ENCODE measurements around the gene RNFT2. TPM values are rescaled to one million over a fixed set of nuclear protein-coding genes. Genes with fewer than 3 reads are reported as not detected.

Gene RNFT2
- total RNA-seq, 4 donors from 2014 or later, result 0.38 to 3.9 (median 3.1) TPM

GRCh38 chr12:116719731-116720528 is 18.2 kb upstream of the RNFT2 start:
- Histone ChIP-seq H3K27ac (peak overlapping the region in 1 of 4 donors; percentile 16), H3K36me3 (peaks cover 0 to 49% (median 0%) of the 10 kb centered on the region in 3 donors), H3K4me1 (no peaks in the 10 kb centered on the region), H3K9me3 (no peaks in the 10 kb centered on the region), H3K27me3 (no peaks in the 10 kb centered on the region), H3K4me3 (no peak overlapping the region)
- DNase-seq, result no peak
- TF ChIP-seq POLR2A (IDR thresholded peaks at IDR 0.05) (no peak), CTCF (IDR thresholded peaks at IDR 0.05) (no peak)

DNA sequence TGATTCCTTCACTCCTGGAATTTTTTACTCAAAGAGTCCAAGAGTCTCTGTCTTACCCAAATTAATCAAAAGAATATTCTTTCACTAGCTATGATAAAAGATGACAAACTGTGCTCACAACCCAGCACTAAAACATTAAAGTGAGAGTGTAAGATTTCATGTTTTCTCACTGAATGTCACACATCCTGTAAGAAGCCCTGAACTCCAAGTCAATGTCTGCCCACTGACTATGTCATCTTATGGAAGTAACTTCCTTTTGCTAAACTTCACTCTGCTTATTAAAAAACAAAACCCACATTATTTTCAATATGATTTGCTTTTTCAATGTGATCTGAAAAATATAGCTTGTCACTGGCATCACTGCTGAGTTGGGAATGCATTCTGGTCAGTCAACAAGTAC is 15.9 kb upstream of the RNFT2 start:
- peaks cover 0 to 12% (median 0%) of the 10 kb centered on the region in 4 donors for H3K4me1 ChIP-seq
- no peak for DNase-seq
- H3K36me3 ChIP-seq, result peaks cover 0 to 35% (median 0%) of the 10 kb centered on the region in 3 donors
- H3K27ac ChIP-seq, result no peak overlapping the region
- no peaks in the 10 kb centered on the region for H3K9me3 ChIP-seq
- TF ChIP-seq CTCF (IDR thresholded peaks at IDR 0.05) (no peak), POLR2A (IDR thresholded peaks at IDR 0.05) (no peak)
- no peak overlapping the region for H3K4me3 ChIP-seq
- H3K27me3 ChIP-seq, result no peaks in the 10 kb centered on the region

DNA sequence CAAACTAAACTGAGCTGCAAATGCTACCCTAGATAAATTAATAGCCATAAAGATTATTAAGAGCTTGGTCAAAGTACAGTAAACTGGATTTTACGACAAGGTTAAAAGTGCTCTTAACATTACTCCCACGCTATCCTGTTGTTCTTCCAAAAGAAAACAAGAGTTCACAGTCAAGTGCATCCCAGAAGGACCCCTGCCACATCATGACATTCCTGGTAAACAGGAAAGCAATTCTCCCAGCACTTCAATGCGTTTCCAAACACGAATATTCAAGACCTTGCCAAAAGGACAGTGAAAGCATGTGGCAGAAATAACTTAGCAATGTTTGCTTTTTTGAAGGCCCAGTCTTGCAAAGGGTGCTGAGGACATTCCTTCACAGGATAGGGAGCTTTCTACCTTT is 11.4 kb upstream of the RNFT2 start:
- DNase-seq, result no peak
- no peak overlapping the region for H3K27ac ChIP-seq

DNA sequence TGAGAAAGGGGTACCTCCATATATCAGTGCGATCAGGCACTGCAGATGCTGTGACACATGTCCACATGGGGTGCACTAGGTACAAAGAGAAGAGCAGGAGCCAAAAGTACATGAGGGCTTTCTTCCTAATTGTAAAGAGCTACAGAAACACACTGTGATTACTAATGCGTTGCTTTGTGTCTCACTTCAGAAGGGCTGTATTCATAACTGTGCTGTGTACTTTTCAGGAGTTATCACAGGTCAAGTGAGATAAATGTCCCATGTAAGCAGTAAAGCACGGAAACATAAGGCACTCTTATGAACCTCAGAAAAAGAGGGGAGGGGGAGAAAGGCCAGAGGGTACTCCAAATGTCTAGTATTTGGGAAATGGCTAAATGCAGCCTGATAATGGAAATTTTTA is 10.9 kb upstream of the RNFT2 start:
- H3K27ac ChIP-seq, result no peak overlapping the region
- H3K4me3 ChIP-seq, result no peak overlapping the region
- no peaks in the 10 kb centered on the region for H3K9me3 ChIP-seq
- peaks cover 0 to 6% (median 0%) of the 10 kb centered on the region in 3 donors for H3K36me3 ChIP-seq
- TF ChIP-seq CTCF (IDR thresholded peaks at IDR 0.05) (no peak), POLR2A (IDR thresholded peaks at IDR 0.05) (no peak)
- H3K4me1 ChIP-seq, result peaks cover 0 to 16% (median 0%) of the 10 kb centered on the region in 4 donors
- no peaks in the 10 kb centered on the region for H3K27me3 ChIP-seq
- no peak for DNase-seq

More for the DNA sequence above, 11.4 kb upstream of the RNFT2 start:
- no peak for TF ChIP-seq POLR2A (IDR thresholded peaks at IDR 0.05)
- TF ChIP-seq CTCF (IDR thresholded peaks at IDR 0.05), result no peak
- H3K27me3 ChIP-seq, result no peaks in the 10 kb centered on the region
- H3K9me3 ChIP-seq, result no peaks in the 10 kb centered on the region
- H3K4me3 ChIP-seq, result no peak overlapping the region
- peaks cover 0 to 16% (median 0%) of the 10 kb centered on the region in 4 donors for H3K4me1 ChIP-seq
- H3K36me3 ChIP-seq, result peaks cover 0 to 12% (median 0%) of the 10 kb centered on the region in 3 donors

DNA sequence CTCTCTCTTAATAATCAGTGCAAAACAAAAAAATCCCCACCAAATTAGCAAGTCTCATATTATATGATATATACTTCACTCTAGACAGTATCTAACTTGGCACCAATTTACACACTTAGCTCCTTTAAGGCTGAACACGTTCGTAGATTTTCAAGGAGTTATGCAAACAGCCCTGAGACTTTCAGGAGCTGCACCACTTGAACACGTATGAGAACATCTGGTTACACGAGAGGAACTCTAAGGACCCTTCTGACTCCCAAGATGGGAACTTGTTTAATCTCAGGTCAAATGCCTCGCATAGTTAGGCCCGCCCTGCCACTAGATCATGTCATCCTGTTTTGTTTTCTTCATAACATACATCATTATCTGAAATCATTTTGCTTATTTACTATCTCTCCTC is 10.2 kb upstream of the RNFT2 start:
- no peak overlapping the region for H3K27ac ChIP-seq
- no peak for DNase-seq
- peaks cover 0 to 4% (median 0%) of the 10 kb centered on the region in 3 donors for H3K36me3 ChIP-seq
- H3K27me3 ChIP-seq, result no peaks in the 10 kb centered on the region
- no peak for TF ChIP-seq POLR2A (IDR thresholded peaks at IDR 0.05)
- no peak for TF ChIP-seq CTCF (IDR thresholded peaks at IDR 0.05)
- peaks cover 0 to 16% (median 0%) of the 10 kb centered on the region in 4 donors for H3K4me1 ChIP-seq
- H3K9me3 ChIP-seq, result no peaks in the 10 kb centered on the region
- no peak overlapping the region for H3K4me3 ChIP-seq

Measured in Peyer's patch (tissue), 4 donors.